H9 (cell line): Measurements from ENCODE around the gene UQCC2. TPM values are rescaled to one million over a fixed set of nuclear protein-coding genes. Genes with fewer than 3 reads are reported as not detected.

Experiments
- DNase-seq: peaks from one replicate; pipeline ENCODE4 v3.0.0-alpha.2; 2017
- H2AFZ ChIP-seq: one replicate; pipeline ENCODE4 v1.6.1; 2013; ENCODE audit warnings: mild to moderate bottlenecking, low read length, control low read depth, moderate library complexity
- H2AK5ac ChIP-seq: 2 replicates; pipeline ENCODE4 v1.6.1; 2013; ENCODE audit warnings: low read length, control low read depth, mixed read lengths; ENCODE audit not compliant: insufficient read length
- H2BK120ac ChIP-seq: one replicate; pipeline ENCODE4 v1.6.1; 2013; ENCODE audit warnings: low read depth, mild to moderate bottlenecking, low read length, control low read depth, inconsistent platforms; ENCODE audit not compliant: poor library complexity, severe bottlenecking
- H2BK12ac ChIP-seq: 2 replicates; pipeline ENCODE4 v1.6.1; 2013; ENCODE audit warnings: low read length, control low read depth, mixed read lengths, low read depth; ENCODE audit not compliant: insufficient read length
- H2BK15ac ChIP-seq: 2 replicates; pipeline ENCODE4 v1.6.1; 2013; ENCODE audit warnings: low read depth, low read length, control low read depth
- H2BK20ac ChIP-seq: one replicate; pipeline ENCODE4 v1.6.1; 2013; ENCODE audit warnings: low read depth, mild to moderate bottlenecking, low read length, control low read depth, inconsistent platforms; ENCODE audit not compliant: poor library complexity, severe bottlenecking
- H2BK5ac ChIP-seq: 2 replicates; pipeline ENCODE4 v1.6.1; 2013; ENCODE audit warnings: low read length, control low read depth, mixed read lengths; ENCODE audit not compliant: insufficient read length
- H3K14ac ChIP-seq: 2 replicates; pipeline ENCODE4 v1.6.1; 2013; ENCODE audit warnings: low read length, control low read depth; ENCODE audit not compliant: insufficient read depth
- H3K18ac ChIP-seq: 2 replicates; pipeline ENCODE4 v1.6.1; 2013; ENCODE audit warnings: low read depth, mild to moderate bottlenecking, mixed read lengths, low read length, control low read depth; ENCODE audit not compliant: insufficient read length
- H3K23ac ChIP-seq: 2 replicates; pipeline ENCODE4 v1.6.1; 2013; ENCODE audit warnings: low read length, control low read depth, mixed read lengths, low read depth; ENCODE audit not compliant: insufficient read length
- H3K23me2 ChIP-seq: 2 replicates; pipeline ENCODE4 v1.6.1; 2013; ENCODE audit warnings: low read depth, mild to moderate bottlenecking, mixed read lengths, low read length, control low read depth; ENCODE audit not compliant: insufficient read length, poor library complexity, severe bottlenecking
- H3K27ac ChIP-seq: 2 replicates; pipeline ENCODE4 v1.5.1; 2013; ENCODE audit warnings: low read length, control low read depth, mixed read lengths, low read depth; ENCODE audit not compliant: insufficient read length
- H3K27me3 ChIP-seq: 2 replicates; pipeline ENCODE4 v1.6.1; 2013; ENCODE audit warnings: low read length, control low read depth, inconsistent platforms; ENCODE audit not compliant: insufficient read depth
- H3K4ac ChIP-seq: 2 replicates; pipeline ENCODE4 v1.6.1; 2013; ENCODE audit warnings: low read depth, mild to moderate bottlenecking, control low read depth, inconsistent platforms, low read length, moderate library complexity
- H3K4me1 ChIP-seq: 2 replicates; pipeline ENCODE4 v1.6.1; 2013; ENCODE audit warnings: low read length, control low read depth, inconsistent platforms; ENCODE audit not compliant: insufficient read depth
- H3K4me2 ChIP-seq: 2 replicates; pipeline ENCODE4 v1.6.1; 2013; ENCODE audit warnings: low read length, control low read depth, mixed read lengths; ENCODE audit not compliant: insufficient read length, insufficient read depth
- H3K56ac ChIP-seq: 2 replicates; pipeline ENCODE4 v1.6.1; 2013; ENCODE audit warnings: low read depth, mild to moderate bottlenecking, mixed read lengths, low read length, control low read depth; ENCODE audit not compliant: insufficient read length
- H3K79me1 ChIP-seq: 2 replicates; pipeline ENCODE4 v1.6.1; 2013; ENCODE audit warnings: low read depth, mild to moderate bottlenecking, moderate library complexity, low read length, control low read depth, inconsistent platforms; ENCODE audit not compliant: insufficient read depth, poor library complexity, severe bottlenecking
- H3K79me2 ChIP-seq: 2 replicates; pipeline ENCODE4 v1.6.1; 2013; ENCODE audit warnings: low read length, control low read depth, inconsistent platforms; ENCODE audit not compliant: insufficient read depth
- H3K9ac ChIP-seq: 2 replicates; pipeline ENCODE4 v1.6.1; 2013; ENCODE audit warnings: low read length, control low read depth, mixed read lengths; ENCODE audit not compliant: insufficient read length; ENCODE audit errors: extremely low read depth
- H3K9me3 ChIP-seq: one replicate; pipeline ENCODE4 v1.6.1; 2013; ENCODE audit warnings: low read depth, low read length, inconsistent platforms; ENCODE audit not compliant: control insufficient read depth
- H3T11ph ChIP-seq: one replicate; pipeline ENCODE4 v1.6.1; 2013; ENCODE audit warnings: mild to moderate bottlenecking, low read length, control low read depth, inconsistent platforms
- H4K20me1 ChIP-seq: one replicate; pipeline ENCODE4 v1.6.1; 2013; ENCODE audit not compliant: control insufficient read depth, insufficient read length, insufficient read depth
- H4K5ac ChIP-seq: 2 replicates; pipeline ENCODE4 v1.6.1; 2013; ENCODE audit warnings: low read depth, mild to moderate bottlenecking, mixed read lengths, low read length, control low read depth; ENCODE audit not compliant: insufficient read length
- H4K8ac ChIP-seq: replicated peaks from 2 replicates; pipeline ENCODE4 v1.6.1; 2013; ENCODE audit warnings: low read length, control low read depth, mixed read lengths, low read depth; ENCODE audit not compliant: insufficient read length
- H4K91ac ChIP-seq: 2 replicates; pipeline ENCODE4 v1.6.1; 2013; ENCODE audit warnings: low read depth, mild to moderate bottlenecking, moderate library complexity, mixed read lengths, low read length, control low read depth; ENCODE audit not compliant: insufficient read length
- H3K27ac Mint-ChIP-seq, 3 experiments: 2 replicates in 2 of 3; 3 replicates in 1 of 3; pipeline ENCODE4 v1.8.0; 2020 to 2021; ENCODE audit warnings: mixed read lengths in 3 of 3, mild to moderate bottlenecking in 1 of 3, moderate library complexity in 1 of 3
- H3K27me3 Mint-ChIP-seq: 2 replicates; pipeline ENCODE4 v1.8.0; 2021; ENCODE audit warnings: low read depth, mild to moderate bottlenecking, moderate library complexity, mixed read lengths
- H3K36me3 Mint-ChIP-seq, 3 experiments: 2 replicates in 2 of 3; 3 replicates in 1 of 3; pipeline ENCODE4 v1.8.0; 2020 to 2021; ENCODE audit warnings: low read depth in 3 of 3, mixed read lengths in 3 of 3; ENCODE audit not compliant: insufficient read depth in 1 of 3
- H3K4me1 Mint-ChIP-seq, 2 experiments: 2 replicates each; pipeline ENCODE4 v1.8.0; 2020; ENCODE audit warnings: mixed read lengths in 2 of 2
- H3K4me3 Mint-ChIP-seq, 2 experiments: 2 replicates in 1 of 2; 3 replicates in 1 of 2; pipeline ENCODE4 v1.8.0; 2020 to 2021; ENCODE audit warnings: mild to moderate bottlenecking in 2 of 2, mixed read lengths in 2 of 2, moderate library complexity in 1 of 2
- H3K9me3 Mint-ChIP-seq, 2 experiments: 2 replicates in 1 of 2; 3 replicates in 1 of 2; pipeline ENCODE4 v1.8.0; 2020; ENCODE audit warnings: mild to moderate bottlenecking in 2 of 2, mixed read lengths in 2 of 2, moderate library complexity in 1 of 2
- WGBS: extraction: QIAGEN DNeasy Blood & Tissue Kit; methylation state at CpG from one replicate; pipeline ENCODE4 v1.1.7; 2013; ENCODE audit warnings: missing lambda C conversion rate, low lambda C conversion rate, mixed read lengths; ENCODE audit not compliant: insufficient read length; ENCODE audit errors: extremely low coverage; 5-methylcytosine and 5-hydroxymethylcytosine counted together
- total RNA-seq: library from RNA; stranded (reverse); gene quantifications from 2 replicates; pipeline ENCODE4 v1.2.1, GENCODE V29; 2021
- TF ChIP-seq, protein P1 (sequence below): fragments of 200-600 bp; sonication (generic); conservative IDR thresholded peaks from 3 replicates; pipeline ENCODE4 v1.8.0; 2021; ENCODE audit warnings: antibody characterized with exemption, mild to moderate bottlenecking

Gene UQCC2
- total RNA-seq, 1 experiment from 2014 or later, result 140 TPM

DNA sequence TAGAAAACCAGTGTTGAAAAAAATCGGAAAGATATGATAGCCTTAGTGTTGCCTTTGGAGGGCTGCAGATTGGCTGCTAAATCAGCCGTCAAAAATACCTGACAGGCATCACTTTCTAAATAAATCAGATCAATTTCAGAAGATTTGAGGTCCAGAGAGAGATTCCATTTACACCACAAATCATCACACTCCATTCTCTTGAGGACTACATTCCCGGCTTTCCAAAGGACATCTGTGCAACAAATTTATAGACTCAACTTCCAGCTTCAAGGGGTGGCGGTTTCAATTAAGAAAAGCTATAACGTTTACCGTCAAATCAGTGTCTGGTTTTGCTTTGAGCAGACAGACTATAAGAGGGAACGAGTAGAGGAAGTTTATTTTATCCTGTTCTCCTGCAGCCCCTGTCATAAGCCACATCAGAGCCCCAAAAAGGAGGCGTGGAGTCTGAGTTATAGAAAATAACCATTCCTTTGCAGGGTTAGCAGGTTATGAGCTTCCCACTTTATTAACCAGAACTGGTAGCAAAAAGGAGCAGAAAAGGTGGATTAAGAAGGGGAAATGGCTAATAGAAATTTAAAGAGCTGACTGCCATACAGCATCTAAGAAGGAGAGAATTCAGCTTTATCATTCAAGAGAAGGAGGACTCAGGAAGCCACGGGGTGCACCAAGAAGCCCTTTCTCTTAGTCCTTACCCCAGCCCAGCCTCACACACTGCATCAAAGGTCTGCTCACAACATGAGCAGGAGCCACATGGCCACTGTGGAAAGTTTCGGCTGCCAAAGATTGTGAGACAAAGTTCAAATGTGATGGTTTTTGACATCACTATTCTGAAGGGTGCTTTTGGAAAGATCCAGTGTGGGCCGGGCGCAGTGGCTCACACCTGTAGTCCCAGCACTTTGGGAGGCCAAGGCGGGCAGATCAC, 12.9 kb upstream of the UQCC2 start:
- Histone ChIP-seq H3K23me2 (no peaks in the 10 kb centered on the region), H3K56ac (no peak overlapping the region), H3K14ac (no peak overlapping the region), H2AFZ (no peak overlapping the region), H3K27me3 (no peaks in the 10 kb centered on the region), H3K9me3 (no peaks in the 10 kb centered on the region), H2BK12ac (no peak overlapping the region), H2AK5ac (no peak overlapping the region), H2BK20ac (no peak overlapping the region), H3K27ac (no peak overlapping the region), H3K79me2 (no peaks in the 10 kb centered on the region), H2BK15ac (no peak overlapping the region), H4K8ac (no peak overlapping the region), H4K5ac (no peak overlapping the region), H3K4ac (no peak overlapping the region), H3K23ac (no peak overlapping the region), H4K91ac (no peak overlapping the region), H3K4me2 (no peak overlapping the region), H2BK120ac (no peak overlapping the region), H4K20me1 (no peaks in the 10 kb centered on the region), H2BK5ac (no peak overlapping the region), H3K4me1 (peaks cover 4% of the 10 kb centered on the region; the same call in 1 of the 2 replicates), H3K18ac (no peak overlapping the region), H3K79me1 (no peaks in the 10 kb centered on the region), H3K9ac (no peak overlapping the region), H3T11ph (no peak overlapping the region)
- no CpG with 5 or more reads among the region's 13 CpGs for WGBS
- no peak for DNase-seq
- Mint-ChIP-seq H3K4me3 (peak overlapping the region in 1 of 2 experiments; percentile 19; a peak in 2 of 5 replicates), H3K27me3 (peaks cover 18% of the 10 kb centered on the region), H3K9me3 (no peaks in the 10 kb centered on the region), H3K36me3 (no peaks in the 10 kb centered on the region), H3K4me1 (peaks cover 44% of the 10 kb centered on the region in 2 experiments), H3K27ac (peak overlapping the region; percentile 22 to 78 (median 56); a peak in 4 of 7 replicates)
- TF ChIP-seq, protein P1, sequence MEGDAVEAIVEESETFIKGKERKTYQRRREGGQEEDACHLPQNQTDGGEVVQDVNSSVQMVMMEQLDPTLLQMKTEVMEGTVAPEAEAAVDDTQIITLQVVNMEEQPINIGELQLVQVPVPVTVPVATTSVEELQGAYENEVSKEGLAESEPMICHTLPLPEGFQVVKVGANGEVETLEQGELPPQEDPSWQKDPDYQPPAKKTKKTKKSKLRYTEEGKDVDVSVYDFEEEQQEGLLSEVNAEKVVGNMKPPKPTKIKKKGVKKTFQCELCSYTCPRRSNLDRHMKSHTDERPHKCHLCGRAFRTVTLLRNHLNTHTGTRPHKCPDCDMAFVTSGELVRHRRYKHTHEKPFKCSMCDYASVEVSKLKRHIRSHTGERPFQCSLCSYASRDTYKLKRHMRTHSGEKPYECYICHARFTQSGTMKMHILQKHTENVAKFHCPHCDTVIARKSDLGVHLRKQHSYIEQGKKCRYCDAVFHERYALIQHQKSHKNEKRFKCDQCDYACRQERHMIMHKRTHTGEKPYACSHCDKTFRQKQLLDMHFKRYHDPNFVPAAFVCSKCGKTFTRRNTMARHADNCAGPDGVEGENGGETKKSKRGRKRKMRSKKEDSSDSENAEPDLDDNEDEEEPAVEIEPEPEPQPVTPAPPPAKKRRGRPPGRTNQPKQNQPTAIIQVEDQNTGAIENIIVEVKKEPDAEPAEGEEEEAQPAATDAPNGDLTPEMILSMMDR, result no peak
